Spleen (tissue), 7 donors: ENCODE results near the gene FLRT1.
A peak's percentile ranks its signal among the peaks of the same experiment; 100 is the strongest.

Experiments used
- CTCF ChIP-seq, 11 experiments: fragments of 200-600 bp in 7 of 11; fragments of 450-650 bp in 4 of 11; sonication (generic) in 4 of 11; IDR thresholded peaks in 8 of 11; conservative IDR thresholded peaks in 3 of 11; 1 replicate in 7 of 11; 2 replicates in 4 of 11; pipeline versions ENCODE4 v1.4.0 to v1.8.0; 2016 to 2021; ENCODE audit warnings: antibody characterized with exemption in 11 of 11, inconsistent platforms in 4 of 11, mild to moderate bottlenecking in 1 of 11
- POLR2AphosphoS5 ChIP-seq, 3 donors: sonication (generic); formaldehyde crosslinking; IDR thresholded peaks; one replicate each; pipeline ENCODE4 v1.5.1; 2017; ENCODE audit warnings: antibody characterized with exemption in 3 of 3
- donor health status: DM: no; HTN: no; CAD: no; lungs with moderate emphysema.
- donor health status: DM: no; HTN: no; CAD: no.
- donor health status: DM: no; HTN: no; CAD: no.

DNA sequence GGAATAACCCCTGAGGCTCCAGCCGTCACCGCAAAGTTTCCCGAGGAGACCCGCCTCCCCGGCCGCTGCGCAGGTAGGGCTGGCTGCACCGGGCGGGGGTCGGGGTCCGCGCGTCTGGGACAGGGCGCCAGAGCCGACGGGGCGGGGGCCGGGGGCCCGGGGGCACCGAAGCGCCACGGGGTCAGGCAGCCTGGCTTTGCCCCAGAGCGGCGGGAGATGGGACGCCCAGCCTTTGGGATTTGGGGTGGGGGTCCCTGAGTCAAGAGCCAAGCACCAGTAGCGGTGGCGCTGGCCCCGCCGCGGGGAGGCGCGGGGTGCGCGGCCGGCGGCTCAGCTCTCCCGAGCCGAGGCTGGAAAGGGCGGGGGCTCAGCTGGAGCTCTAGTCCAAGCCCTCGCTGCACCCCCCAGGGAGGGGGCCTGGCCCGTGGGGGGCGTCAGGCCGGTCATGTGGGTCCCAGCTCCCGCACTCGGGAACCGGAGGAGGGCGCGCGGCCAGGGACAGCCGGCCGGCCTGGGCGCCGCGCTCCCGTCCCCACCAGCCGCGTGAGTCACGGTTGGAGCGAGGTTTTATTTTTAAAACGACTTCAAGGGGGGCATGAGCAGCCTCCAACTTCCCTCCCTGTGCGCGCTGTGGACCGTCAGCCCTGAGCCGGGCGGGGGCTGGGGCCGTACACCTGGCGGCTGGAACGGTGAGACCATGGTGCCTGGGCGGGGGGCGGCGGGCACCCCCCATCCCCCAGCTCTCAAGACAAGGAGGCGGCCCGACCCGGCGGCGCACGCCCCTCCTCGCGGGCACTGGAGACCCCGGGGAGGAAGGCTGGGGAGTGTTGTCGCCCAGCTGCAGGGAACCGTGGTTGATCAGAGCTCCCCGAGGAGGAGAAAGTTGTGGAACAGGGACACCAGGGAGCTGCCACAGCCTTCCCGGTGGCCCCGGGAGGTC, 626 bp downstream of the FLRT1 start:
- peak in 1 of 11 experiments; percentile 25 for TF ChIP-seq CTCF (IDR thresholded peaks at IDR 0.05 in 8 of 11, conservative IDR thresholded peaks at IDR 0.05 in 3 of 11)
- no peak for TF ChIP-seq POLR2AphosphoS5 (IDR thresholded peaks at IDR 0.05)
